HG03064 (cell line): ENCODE results near the gene UBA5.

ENCODE experiments used
- ATAC-seq: cut with Tn5 transposase; IDR thresholded peaks from one replicate; pipeline ENCODE4 v1.9.1; 2021; ENCODE audit warnings: low read depth; ENCODE audit not compliant: unreplicated experiment

Gene UBA5

DNA sequence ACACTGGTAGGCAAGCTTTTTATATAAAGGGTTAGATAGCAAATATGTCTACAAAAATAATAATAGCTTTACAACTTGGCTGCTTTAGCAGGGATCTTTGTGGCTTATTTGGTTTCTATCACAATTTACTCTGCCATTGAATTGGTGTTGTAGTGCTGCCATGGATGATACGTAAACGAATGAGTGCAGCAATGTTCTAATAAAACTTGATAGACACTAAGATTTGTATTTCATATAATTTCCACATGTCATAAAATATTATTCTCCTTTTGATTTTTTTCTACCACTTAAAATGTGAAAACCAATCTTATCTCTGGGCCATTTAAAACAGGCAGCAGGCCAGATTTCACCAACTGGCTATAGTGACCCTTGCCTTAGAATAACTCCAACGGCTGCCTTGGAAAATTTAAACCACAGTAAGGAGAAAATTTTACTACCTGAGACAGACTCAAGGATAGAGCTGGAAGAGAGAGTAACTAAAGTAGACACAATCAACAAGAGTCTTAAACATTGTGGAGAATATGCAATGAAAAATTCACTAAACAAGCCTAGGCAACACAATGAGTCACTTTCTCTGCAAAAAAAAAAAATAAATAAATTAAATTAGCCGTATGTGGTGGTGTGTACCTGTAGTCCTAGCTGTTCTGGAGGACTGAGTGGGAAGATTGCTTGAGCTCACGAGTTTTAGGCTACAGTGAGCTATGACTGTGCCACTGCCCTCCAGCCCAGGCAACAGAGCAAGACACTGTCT, 54.0 kb downstream of the UBA5 start:
- ATAC-seq = no peak

DNA sequence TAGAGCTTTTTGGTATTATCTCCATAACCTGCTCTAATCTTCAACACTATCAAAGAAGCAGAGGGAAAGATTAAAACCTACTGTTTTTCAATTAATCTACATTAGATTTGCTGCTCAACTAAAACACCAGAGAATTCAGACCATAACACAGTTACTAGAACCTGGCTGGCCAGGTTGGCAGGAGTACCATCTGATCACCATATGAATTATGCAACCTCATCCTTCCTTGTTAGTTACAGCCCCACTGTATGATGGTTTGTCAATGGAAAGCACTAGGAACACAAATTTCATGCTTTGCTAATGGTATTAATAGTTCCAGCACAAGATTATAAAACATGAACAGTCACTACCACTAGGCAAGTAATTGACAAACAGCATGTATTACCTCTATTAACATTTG, 56.2 kb downstream of the UBA5 start:
- no peak for ATAC-seq

DNA sequence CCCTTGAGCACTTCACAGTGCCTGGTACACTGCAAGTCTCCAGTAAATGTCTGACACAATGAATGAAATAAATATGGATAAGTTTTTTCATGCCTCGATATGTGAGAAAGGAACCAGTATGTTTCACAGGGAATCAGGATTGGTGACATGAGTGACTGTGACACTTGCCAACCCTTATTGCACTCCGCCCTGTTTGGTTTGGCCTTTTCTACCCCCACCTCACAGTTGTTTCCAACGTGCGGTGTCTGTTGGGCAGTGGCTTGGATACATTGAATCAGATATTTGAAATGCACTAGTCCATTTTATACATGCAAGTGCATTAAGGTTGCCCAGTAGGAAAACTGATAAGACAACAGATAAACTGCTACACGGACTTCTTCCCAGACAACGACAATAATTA, 60.1 kb downstream of the UBA5 start:
- ATAC-seq = no peak

DNA sequence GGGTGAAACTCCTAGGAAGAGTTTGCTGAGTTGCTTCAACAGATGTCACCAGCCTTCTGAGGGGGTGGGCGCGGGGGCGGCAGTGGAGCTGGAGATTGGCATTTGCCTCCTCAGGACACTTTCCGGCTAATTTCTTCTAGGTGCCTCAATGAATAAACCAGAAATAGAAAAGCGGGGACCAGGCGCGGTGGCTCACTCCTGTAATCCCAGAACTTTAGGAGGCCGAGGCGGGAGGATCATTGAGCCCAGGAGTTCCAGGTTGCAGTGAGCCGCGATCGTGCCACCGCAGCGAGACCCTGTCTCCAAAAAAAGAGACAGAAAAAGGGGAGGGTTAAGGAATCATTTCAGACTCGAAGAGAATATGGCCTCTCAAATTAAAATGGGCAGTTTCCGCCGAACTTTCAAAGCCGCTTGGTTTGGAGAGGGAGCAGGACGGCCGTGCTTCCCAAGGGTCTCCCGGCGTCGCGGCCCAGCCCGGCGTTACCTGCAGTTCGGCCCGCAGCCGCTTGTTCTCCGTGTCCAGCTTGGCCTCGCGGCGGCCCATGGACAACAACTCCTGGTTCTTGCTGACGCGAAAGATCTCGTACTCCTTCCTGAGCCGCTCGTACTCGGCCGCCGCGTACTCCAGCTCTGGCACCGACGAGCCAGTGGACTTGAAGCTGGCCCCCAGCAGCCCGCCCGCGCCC, 61.5 kb downstream of the UBA5 start:
- peak; percentile 26 for ATAC-seq

DNA sequence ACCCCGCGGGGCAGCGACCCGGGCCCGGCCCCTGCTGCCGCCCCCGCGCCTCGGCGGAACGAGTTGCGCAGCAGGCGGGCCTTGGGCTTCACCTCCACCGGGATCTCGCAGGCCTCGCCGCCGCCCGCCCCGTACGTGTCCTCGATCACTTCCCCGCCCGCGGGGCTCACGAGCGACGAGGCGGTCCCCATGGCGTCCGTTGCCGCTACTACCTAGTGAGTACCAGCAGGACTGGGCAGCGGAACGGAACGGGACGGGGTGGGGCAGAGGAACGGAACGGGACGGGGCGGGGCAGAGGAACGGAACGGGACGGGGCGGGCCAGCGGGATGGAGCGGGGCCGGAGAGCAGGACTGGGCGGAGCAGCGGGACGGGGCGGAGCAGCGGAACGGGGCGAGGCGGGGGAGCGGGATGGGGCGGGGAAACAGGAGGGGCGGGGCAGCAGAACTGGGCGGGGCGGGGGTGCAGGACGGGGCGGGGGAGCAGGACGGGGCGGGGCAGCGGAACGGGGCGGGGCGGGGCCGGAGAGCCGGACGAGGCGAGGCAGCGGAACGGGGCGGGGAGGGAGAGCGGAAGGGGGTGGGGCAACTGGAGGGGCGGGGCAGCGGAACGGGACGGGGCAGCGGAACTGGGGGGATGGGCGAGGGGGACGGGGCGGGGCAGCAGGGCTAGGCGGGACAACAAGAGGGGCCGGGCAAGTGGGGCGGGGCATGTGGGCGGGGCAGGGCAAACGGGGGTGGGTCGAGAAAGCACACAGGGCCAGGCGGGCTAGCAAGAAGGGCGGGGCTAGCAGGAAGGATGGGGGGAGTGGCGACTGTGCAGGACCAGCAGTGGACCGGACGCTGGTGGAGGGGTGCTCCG, 62.3 kb downstream of the UBA5 start, which contains the start of gene NPHP3:
TSS of gene NPHP3 (minus strand) at position 245 of the 859 bp plus-strand sequence. CDS start at position 191, 54 bp downstream.
- ATAC-seq = peak; percentile 81

DNA sequence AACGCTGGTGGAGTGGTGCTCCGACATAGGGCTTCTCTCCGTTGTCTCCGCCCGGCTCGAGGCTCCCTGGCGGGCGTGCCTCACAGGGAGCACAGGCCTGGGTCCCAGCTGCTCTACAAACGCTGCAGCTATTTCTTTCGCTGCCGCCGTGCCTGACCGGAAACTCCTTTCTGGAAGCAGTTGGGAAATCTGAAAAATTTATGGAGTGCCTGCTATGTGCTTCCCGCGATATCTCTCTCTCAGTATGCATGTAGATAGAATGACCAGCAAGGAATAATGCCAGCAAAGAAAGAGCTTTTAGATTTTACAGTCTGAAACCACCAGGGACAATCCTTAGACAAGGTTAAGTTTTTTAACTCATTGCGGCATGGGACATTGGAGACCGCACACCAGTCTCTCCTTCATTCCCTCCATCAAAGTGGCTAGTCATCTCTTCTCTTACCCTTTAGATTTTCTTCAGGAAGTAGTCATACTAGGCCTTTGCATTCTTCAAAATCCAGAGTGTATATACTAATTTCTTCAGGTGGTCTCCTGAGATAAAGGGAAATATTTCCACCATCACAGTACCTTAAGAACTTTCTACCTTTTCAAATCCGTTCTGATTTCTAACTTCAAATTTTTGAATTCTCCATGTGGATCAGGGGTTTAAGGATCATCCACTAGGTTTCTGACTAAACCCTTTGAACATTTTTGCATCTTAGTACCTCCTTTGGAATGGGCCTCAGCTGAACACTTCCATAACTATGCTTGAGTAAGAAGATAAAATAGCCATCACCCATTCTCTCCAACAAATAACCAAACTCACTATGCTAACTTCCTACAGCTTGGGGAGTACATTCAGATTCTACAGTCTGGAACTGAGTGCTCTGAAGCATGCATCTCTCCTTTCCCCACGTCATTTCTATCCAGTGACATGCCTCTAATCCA, 63.2 kb downstream of the UBA5 start:
- peak; percentile 6 for ATAC-seq

DNA sequence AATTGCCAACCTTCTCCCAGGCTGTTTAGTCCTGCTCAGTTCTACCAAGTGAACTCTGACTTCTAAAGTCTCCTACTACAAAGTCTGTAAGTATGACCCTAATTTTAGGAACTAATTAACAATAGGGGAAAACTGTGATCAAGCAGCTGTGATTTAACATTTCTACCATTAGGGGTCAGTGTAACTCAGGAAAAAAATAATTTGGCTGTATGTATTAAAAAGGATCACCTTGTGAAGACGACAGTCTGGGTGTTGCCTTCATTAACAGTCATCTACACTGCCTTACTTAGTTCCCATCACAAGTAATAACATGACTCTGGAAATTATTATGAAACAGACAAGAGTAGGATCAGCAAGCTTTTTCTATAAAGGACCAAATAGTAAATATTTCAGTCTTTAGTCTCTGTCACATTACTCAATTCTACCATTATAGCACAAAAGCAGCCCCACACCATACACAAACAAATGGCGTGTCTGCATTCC, 66.3 kb downstream of the UBA5 start:
- ATAC-seq = no peak
